Mesothelial cell of epicardium (in vitro differentiated cells): ENCODE data around the gene SRPK2. TPM values are rescaled to one million over a fixed set of nuclear protein-coding genes. Genes with fewer than 3 reads are reported as not detected.
"Not testable (repeated sequence)": the region's sequence is repeated elsewhere in the genome, so short reads cannot be mapped to it uniquely, and the experiment has no call there.

Source experiments
- DNase-seq, 2 experiments: peaks; one replicate each; pipeline ENCODE4 v3.0.0; 2021; ENCODE audit warnings: low spot score in 2 of 2; ENCODE audit not compliant: unreplicated experiment in 2 of 2
- H3K27ac Mint-ChIP-seq: 2 replicates; pipeline ENCODE4 v1.8.0; 2021; ENCODE audit warnings: mixed read lengths
- H3K27me3 Mint-ChIP-seq: 2 replicates; pipeline ENCODE4 v1.8.0; 2021; ENCODE audit warnings: low read depth, mixed read lengths
- H3K36me3 Mint-ChIP-seq: 2 replicates; pipeline ENCODE4 v1.8.0; 2021; ENCODE audit warnings: mixed read lengths
- H3K4me1 Mint-ChIP-seq: 2 replicates; pipeline ENCODE4 v1.8.0; 2021; ENCODE audit warnings: mixed read lengths
- H3K4me3 Mint-ChIP-seq: 2 replicates; pipeline ENCODE4 v1.8.0; 2021; ENCODE audit warnings: mild to moderate bottlenecking, moderate library complexity, mixed read lengths
- H3K9me3 Mint-ChIP-seq: 2 replicates; pipeline ENCODE4 v1.8.0; 2021; ENCODE audit warnings: mixed read lengths
- CTCF ChIP-seq: fragments of 200-600 bp; sonication (generic); IDR thresholded peaks from one replicate; pipeline ENCODE4 v1.5.0; 2021; ENCODE audit warnings: antibody characterized with exemption; ENCODE audit not compliant: unreplicated experiment
- total RNA-seq: library from RNA; stranded (reverse); gene quantifications from 3 replicates; pipeline ENCODE4 v1.2.1, GENCODE V29; 2021

SRPK2 gene
- total RNA-seq, 1 donor from 2014 or later: 51.4 TPM

GRCh38 chr7:105306298-105306748 lies 82.4 kb downstream of the SRPK2 start:
- no peak for DNase-seq
- peaks cover 29% of the 10 kb centered on the region for H3K4me1 Mint-ChIP-seq

GRCh38 chr7:105305633-105306032 lies 83.1 kb downstream of the SRPK2 start:
- TF ChIP-seq CTCF: no peak
- Mint-ChIP-seq H3K36me3 (no peaks in the 10 kb centered on the region), H3K27me3 (no peaks in the 10 kb centered on the region), H3K27ac (no peak overlapping the region), H3K4me1 (peaks cover 29% of the 10 kb centered on the region), H3K4me3 (no peak overlapping the region), H3K9me3 (peaks cover 5% of the 10 kb centered on the region)
- no peak for DNase-seq

More at GRCh38 chr7:105306298-105306748, 82.4 kb downstream of the SRPK2 start:
- Mint-ChIP-seq H3K27ac (no peak overlapping the region), H3K27me3 (no peaks in the 10 kb centered on the region), H3K9me3 (peaks cover 4% of the 10 kb centered on the region), H3K4me3 (no peak overlapping the region), H3K36me3 (no peaks in the 10 kb centered on the region)
- TF ChIP-seq CTCF: no peak

- no peak for DNase-seq
- no peak overlapping the region for H3K4me3 Mint-ChIP-seq
- H3K27ac Mint-ChIP-seq: no peak overlapping the region
- H3K4me1 Mint-ChIP-seq: peaks cover 21% of the 10 kb centered on the region
- peaks cover 10% of the 10 kb centered on the region for H3K9me3 Mint-ChIP-seq
- no peaks in the 10 kb centered on the region for H3K27me3 Mint-ChIP-seq
- no peak for TF ChIP-seq CTCF
- peaks cover 1% of the 10 kb centered on the region for H3K36me3 Mint-ChIP-seq
Observed at GRCh38 chr7:105304040-105304895, 84.5 kb downstream of the SRPK2 start.

GRCh38 chr7:105300587-105300986 lies 88.1 kb downstream of the SRPK2 start:
- not testable (repeated sequence) for H3K9me3 Mint-ChIP-seq, H3K27me3 Mint-ChIP-seq, H3K36me3 Mint-ChIP-seq, H3K4me3 Mint-ChIP-seq, H3K27ac Mint-ChIP-seq, DNase-seq
- peaks cover 12% of the 10 kb centered on the region for H3K4me1 Mint-ChIP-seq

GRCh38 chr7:105298439-105298894 lies 90.3 kb downstream of the SRPK2 start:
- no peaks in the 10 kb centered on the region for H3K4me1 Mint-ChIP-seq
- H3K27me3 Mint-ChIP-seq: no peaks in the 10 kb centered on the region
- H3K4me3 Mint-ChIP-seq: no peak overlapping the region
- no peak for TF ChIP-seq CTCF
- no peak overlapping the region for H3K27ac Mint-ChIP-seq
- no peak for DNase-seq
- H3K36me3 Mint-ChIP-seq: peaks cover 3% of the 10 kb centered on the region
- peaks cover 6% of the 10 kb centered on the region for H3K9me3 Mint-ChIP-seq

- TF ChIP-seq CTCF: no peak
- Mint-ChIP-seq H3K36me3 (peaks cover 3% of the 10 kb centered on the region), H3K27ac (no peak overlapping the region), H3K4me3 (no peak overlapping the region), H3K9me3 (peaks cover 6% of the 10 kb centered on the region), H3K4me1 (no peaks in the 10 kb centered on the region), H3K27me3 (no peaks in the 10 kb centered on the region)
- DNase-seq: no peak
Observed at GRCh38 chr7:105297985-105298384, 90.7 kb downstream of the SRPK2 start.
